HL-60 (cell line): ENCODE measurements around the gene ARMC2.
"Not testable (repeated sequence)": the region's sequence is repeated elsewhere in the genome, so short reads cannot be mapped to it uniquely, and the experiment has no call there.

Source experiments
- DNase-seq, 2 experiments: peaks; one replicate each; pipeline ENCODE4 v3.0.0-alpha.2; 2010 to 2020; ENCODE audit warnings: low read depth in 1 of 2, low spot score in 1 of 2
- H3K27ac ChIP-seq: fragments of 250-450 bp; sonication (Bioruptor Pico); replicated peaks from 2 replicates; pipeline ENCODE4 v1.5.1; 2020; ENCODE audit warnings: mild to moderate bottlenecking, moderate library complexity
- H3K27me3 ChIP-seq: fragments of 250-450 bp; sonication (Bioruptor Pico); 2 replicates; pipeline ENCODE4 v1.5.1; 2021; ENCODE audit warnings: mild to moderate bottlenecking, moderate library complexity; ENCODE audit not compliant: insufficient read depth, poor library complexity, severe bottlenecking
- H3K4me3 ChIP-seq: replicated peaks from 2 replicates; pipeline ENCODE4 v1.5.1; 2011; ENCODE audit warnings: mild to moderate bottlenecking, control low read depth, low read length; ENCODE audit not compliant: insufficient read depth
- CTCF ChIP-seq: IDR thresholded peaks from one replicate; pipeline ENCODE4 v1.5.1; 2011; ENCODE audit warnings: low read length, control low read depth, inconsistent platforms; ENCODE audit not compliant: insufficient read depth
- GABPA ChIP-seq: IDR thresholded peaks from 2 replicates; pipeline ENCODE4 v1.6.1; 2012; ENCODE audit warnings: low read depth
- POLR2AphosphoS5 ChIP-seq: IDR thresholded peaks from 2 replicates; pipeline ENCODE4 v1.6.1; 2012; ENCODE audit warnings: low read depth
- REST ChIP-seq: IDR thresholded peaks from 2 replicates; pipeline ENCODE4 v1.6.1; 2012; ENCODE audit warnings: low read depth; ENCODE audit not compliant: insufficient replicate concordance
- SPI1 ChIP-seq: IDR thresholded peaks from 2 replicates; pipeline ENCODE4 v1.6.1; 2012; ENCODE audit warnings: low read depth, mild to moderate bottlenecking, borderline replicate concordance

ARMC2 gene

GRCh38 chr6:108810057-108810643, 38.1 kb upstream of the ARMC2 start:
- TF ChIP-seq CTCF (no peak), GABPA (no peak), SPI1 (no peak), REST (no peak), POLR2AphosphoS5 (no peak)
- Histone ChIP-seq H3K4me3 (no peak overlapping the region), H3K27ac (no peak overlapping the region), H3K27me3 (no peaks in the 10 kb centered on the region)
- DNase-seq, result no peak

DNA sequence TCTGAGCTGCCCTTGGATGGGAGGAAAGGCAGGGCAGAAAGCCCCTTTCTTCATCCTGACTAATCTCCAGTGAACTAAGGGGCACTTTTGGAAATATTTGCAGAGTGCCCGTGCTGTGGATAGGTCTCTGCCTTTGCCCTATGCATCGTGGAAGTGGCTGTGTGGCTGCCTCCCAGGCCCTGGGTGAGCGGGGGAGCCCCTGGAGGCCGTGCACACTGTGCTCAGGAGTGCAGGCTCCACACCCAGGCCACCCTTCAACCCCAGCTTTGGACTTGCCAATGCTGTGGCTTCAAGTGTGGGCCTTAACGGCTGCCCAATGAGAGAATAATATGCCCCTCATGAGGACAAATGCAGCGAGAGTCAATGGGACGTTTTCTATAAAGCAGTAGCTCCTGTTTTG, 36.7 kb upstream of the ARMC2 start:
- DNase-seq, result no peak
- Histone ChIP-seq H3K27ac (no peak overlapping the region), H3K4me3 (no peak overlapping the region), H3K27me3 (no peaks in the 10 kb centered on the region)
- TF ChIP-seq CTCF, result no peak
- TF ChIP-seq POLR2AphosphoS5, result no peak
- TF ChIP-seq REST, result no peak

GRCh38 chr6:108813218-108813617, 35.0 kb upstream of the ARMC2 start:
- not testable (repeated sequence) for H3K27ac ChIP-seq, H3K4me3 ChIP-seq, DNase-seq, H3K27me3 ChIP-seq

DNA sequence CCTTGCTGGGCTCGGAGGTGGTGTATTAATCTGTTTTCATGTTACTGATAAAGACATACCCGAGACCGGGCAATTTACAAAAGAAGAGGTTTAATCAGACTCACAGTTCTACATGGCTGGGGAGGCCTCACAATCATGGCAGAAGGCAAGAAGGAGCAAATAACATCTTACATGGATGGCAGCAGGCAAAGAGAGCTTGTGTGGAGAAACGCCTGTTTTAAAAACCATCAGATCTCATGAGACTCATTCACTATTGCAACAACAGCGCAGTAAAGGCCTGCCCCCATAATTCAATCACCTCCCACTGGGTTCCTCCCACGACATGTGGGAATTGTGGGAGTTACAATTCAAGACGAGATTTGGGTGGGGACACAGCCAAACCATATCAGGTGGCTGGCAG, 30.9 kb upstream of the ARMC2 start:
- not testable (repeated sequence) for H3K27me3 ChIP-seq, H3K4me3 ChIP-seq, DNase-seq, H3K27ac ChIP-seq

GRCh38 chr6:108820006-108820405, 28.2 kb upstream of the ARMC2 start:
- Histone ChIP-seq H3K27ac (no peak overlapping the region), H3K4me3 (no peak overlapping the region), H3K27me3 (no peaks in the 10 kb centered on the region)
- no peak for DNase-seq
- TF ChIP-seq REST (no peak), POLR2AphosphoS5 (no peak), GABPA (no peak), SPI1 (no peak), CTCF (no peak)
